Smooth muscle cell (in vitro differentiated cells): Measurements from ENCODE around the gene MT1G. TPM values are rescaled to one million over a fixed set of nuclear protein-coding genes. Genes with fewer than 3 reads are reported as not detected.
A peak's percentile ranks its signal among the peaks of the same experiment; 100 is the strongest.

Source experiments
- DNase-seq: peaks from one replicate; lab custom pipeline; 2025; ENCODE audit not compliant: unreplicated experiment; lab: John Stamatoyannopoulos, UW
- H2AFZ ChIP-seq: fragments of 200-600 bp; sonication (generic); 2 replicates; pipeline ENCODE4 v1.6.0; 2016; ENCODE audit warnings: antibody characterized with exemption, low read depth, mild to moderate bottlenecking
- H3F3A ChIP-seq: fragments of 200-600 bp; sonication (generic); 2 replicates; pipeline ENCODE4 v1.6.0; 2017; ENCODE audit warnings: antibody characterized with exemption, low read depth
- H3K27ac ChIP-seq: fragments of 200-600 bp; sonication (generic); 2 replicates; pipeline ENCODE4 v1.5.1; 2016; ENCODE audit warnings: low read depth, mild to moderate bottlenecking
- H3K27me3 ChIP-seq: fragments of 200-600 bp; sonication (generic); 2 replicates; pipeline ENCODE4 v1.6.1; 2016; ENCODE audit warnings: low read depth, mild to moderate bottlenecking
- H3K36me3 ChIP-seq: fragments of 200-600 bp; sonication (generic); 2 replicates; pipeline ENCODE4 v1.5.1; 2016; ENCODE audit warnings: low read depth
- H3K4me1 ChIP-seq: fragments of 200-600 bp; sonication (generic); 2 replicates; pipeline ENCODE4 v1.5.1; 2016; ENCODE audit warnings: low read depth
- H3K4me2 ChIP-seq: fragments of 200-600 bp; sonication (generic); 2 replicates; pipeline ENCODE4 v1.6.0; 2016; ENCODE audit warnings: mild to moderate bottlenecking
- H3K4me3 ChIP-seq: fragments of 200-600 bp; sonication (generic); 2 replicates; pipeline ENCODE4 v1.5.1; 2016; ENCODE audit warnings: mild to moderate bottlenecking
- H3K79me2 ChIP-seq: fragments of 200-600 bp; sonication (generic); 2 replicates; pipeline ENCODE4 v1.6.0; 2016; ENCODE audit warnings: low read depth, mild to moderate bottlenecking
- H3K9ac ChIP-seq: fragments of 200-600 bp; sonication (generic); 2 replicates; pipeline ENCODE4 v1.6.0; 2016; ENCODE audit warnings: low read depth
- H3K9me3 ChIP-seq: fragments of 200-600 bp; sonication (generic); replicated peaks from 2 replicates; pipeline ENCODE4 v1.5.1; 2016; ENCODE audit warnings: low read depth
- H4K20me1 ChIP-seq: fragments of 200-600 bp; sonication (generic); 2 replicates; pipeline ENCODE4 v1.6.0; 2016; ENCODE audit warnings: low read depth
- CTCF ChIP-seq: fragments of 200-600 bp; sonication (generic); IDR thresholded peaks from 2 replicates; pipeline ENCODE4 v1.5.1; 2017; ENCODE audit warnings: borderline replicate concordance, mild to moderate bottlenecking, antibody characterized with exemption; ENCODE audit not compliant: insufficient read depth, poor library complexity, severe bottlenecking
- WGBS: methylation state at CpG from one replicate; pipeline ENCODE4 v1.1.7; 2016; ENCODE audit warnings: low lambda C conversion rate; 5-methylcytosine and 5-hydroxymethylcytosine counted together
- polyA plus RNA-seq: library from polyadenylated mRNA; unstranded; fragments of >200 nt; fragmentation: Nextera tagmentation; extraction: Ambion mirVana; gene quantifications from 2 replicates; pipeline ENCODE4 v1.2.1, GENCODE V29; 2016
- total RNA-seq: library from RNA; depleted of rRNA; stranded (reverse); fragments of >200 nt; gene quantifications from 2 replicates; pipeline ENCODE4 v1.2.3, GENCODE V29; 2014

Gene MT1G
- total and polyA plus RNA-seq, 2 experiments from 2014 or later, result not detected

GRCh38 chr16:56645311-56645710 lies 22.6 kb downstream of the MT1G start:
- peaks cover 100% of the 10 kb centered on the region for H3K27me3 ChIP-seq
- 44% methylated on average over 1 of the region's 1 CpG for WGBS

GRCh38 chr16:56643833-56644232 lies 24.0 kb downstream of the MT1G start:
- Histone ChIP-seq H3F3A (no peaks in the 10 kb centered on the region), H3K27ac (no peak overlapping the region), H4K20me1 (no peaks in the 10 kb centered on the region), H3K27me3 (peaks cover 100% of the 10 kb centered on the region), H3K4me2 (no peak overlapping the region), H2AFZ (no peak overlapping the region), H3K9me3 (no peaks in the 10 kb centered on the region), H3K4me3 (peak overlapping the region; percentile 23), H3K9ac (no peak overlapping the region), H3K79me2 (no peaks in the 10 kb centered on the region), H3K36me3 (no peaks in the 10 kb centered on the region), H3K4me1 (peaks cover 4% of the 10 kb centered on the region)
- WGBS, result 73% methylated on average over 5 of the region's 5 CpGs
- no peak for DNase-seq
- TF ChIP-seq CTCF, result no peak

More at GRCh38 chr16:56645311-56645710, 22.6 kb downstream of the MT1G start:
- H3F3A ChIP-seq, result no peaks in the 10 kb centered on the region
- H3K4me1 ChIP-seq, result peaks cover 4% of the 10 kb centered on the region
- H4K20me1 ChIP-seq, result no peaks in the 10 kb centered on the region
- no peak overlapping the region for H2AFZ ChIP-seq
- H3K9ac ChIP-seq, result no peak overlapping the region
- H3K9me3 ChIP-seq, result no peaks in the 10 kb centered on the region
- H3K36me3 ChIP-seq, result no peaks in the 10 kb centered on the region
- TF ChIP-seq CTCF, result no peak
- H3K4me3 ChIP-seq, result no peak overlapping the region
- H3K4me2 ChIP-seq, result no peak overlapping the region
- H3K79me2 ChIP-seq, result no peaks in the 10 kb centered on the region
- no peak overlapping the region for H3K27ac ChIP-seq
- DNase-seq, result no peak

GRCh38 chr16:56643080-56643778 lies 24.6 kb downstream of the MT1G start:
- Histone ChIP-seq H3K9ac (no peak overlapping the region), H3K27ac (no peak overlapping the region), H3K79me2 (no peaks in the 10 kb centered on the region), H3K9me3 (no peaks in the 10 kb centered on the region), H3K4me2 (peak overlapping the region; percentile 54), H3K4me1 (peaks cover 5% of the 10 kb centered on the region), H3K36me3 (no peaks in the 10 kb centered on the region), H3F3A (no peaks in the 10 kb centered on the region), H3K4me3 (peak overlapping the region; percentile 23), H3K27me3 (peaks cover 100% of the 10 kb centered on the region), H2AFZ (no peak overlapping the region), H4K20me1 (no peaks in the 10 kb centered on the region)
- 5% methylated on average over 42 of the region's 42 CpGs for WGBS
- no peak for TF ChIP-seq CTCF
- no peak for DNase-seq

GRCh38 chr16:56641166-56641565 lies 26.7 kb downstream of the MT1G start:
- Histone ChIP-seq H3K79me2 (no peaks in the 10 kb centered on the region), H3K36me3 (no peaks in the 10 kb centered on the region), H3K27me3 (peaks cover 100% of the 10 kb centered on the region), H3F3A (no peaks in the 10 kb centered on the region), H3K4me1 (peaks cover 10% of the 10 kb centered on the region), H3K4me3 (no peak overlapping the region), H3K9ac (no peak overlapping the region), H3K4me2 (no peak overlapping the region), H3K27ac (no peak overlapping the region), H2AFZ (no peak overlapping the region), H4K20me1 (no peaks in the 10 kb centered on the region), H3K9me3 (no peaks in the 10 kb centered on the region)
- WGBS, result 66% methylated on average over 2 of the region's 2 CpGs
- no peak for DNase-seq
- no peak for TF ChIP-seq CTCF
